OCI-LY3 (cell line): Measurements from ENCODE around the gene KLF7.

Experiments used
- EZH2phosphoT487 ChIP-seq: fragments of 200-600 bp; shearing (Covaris generic); IDR thresholded peaks from 2 replicates; pipeline ENCODE4 v1.6.1; 2018; ENCODE audit warnings: antibody characterized with exemption, mixed run types, low read depth
- TF ChIP-seq, protein P1 (sequence below): fragments of 200-600, 300-600 bp; sonication (generic); IDR thresholded peaks from 2 replicates; pipeline ENCODE4 v1.5.1; 2014; ENCODE audit warnings: antibody characterized with exemption, low read length, low read depth

DNA sequence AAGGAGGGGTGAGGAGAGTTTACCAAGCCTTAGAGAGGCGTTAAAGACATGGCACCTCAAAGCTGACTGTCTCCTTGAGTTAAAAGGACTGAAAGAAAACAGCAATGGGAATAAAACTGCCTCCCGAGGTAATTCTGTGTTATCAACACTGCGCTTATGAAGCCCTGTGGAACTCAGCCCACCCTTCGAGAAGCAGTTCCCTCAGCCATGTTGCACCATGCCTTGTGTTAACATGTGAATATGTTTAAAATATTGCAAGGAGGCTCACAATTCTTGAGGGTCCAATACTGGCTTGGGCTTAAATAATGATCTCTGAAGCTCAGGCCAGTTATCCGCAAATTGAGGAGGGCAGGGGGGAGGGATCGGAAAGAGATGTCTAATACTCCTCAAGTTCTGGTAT is 14.7 kb downstream of the KLF7 start:
- TF ChIP-seq, protein P1, sequence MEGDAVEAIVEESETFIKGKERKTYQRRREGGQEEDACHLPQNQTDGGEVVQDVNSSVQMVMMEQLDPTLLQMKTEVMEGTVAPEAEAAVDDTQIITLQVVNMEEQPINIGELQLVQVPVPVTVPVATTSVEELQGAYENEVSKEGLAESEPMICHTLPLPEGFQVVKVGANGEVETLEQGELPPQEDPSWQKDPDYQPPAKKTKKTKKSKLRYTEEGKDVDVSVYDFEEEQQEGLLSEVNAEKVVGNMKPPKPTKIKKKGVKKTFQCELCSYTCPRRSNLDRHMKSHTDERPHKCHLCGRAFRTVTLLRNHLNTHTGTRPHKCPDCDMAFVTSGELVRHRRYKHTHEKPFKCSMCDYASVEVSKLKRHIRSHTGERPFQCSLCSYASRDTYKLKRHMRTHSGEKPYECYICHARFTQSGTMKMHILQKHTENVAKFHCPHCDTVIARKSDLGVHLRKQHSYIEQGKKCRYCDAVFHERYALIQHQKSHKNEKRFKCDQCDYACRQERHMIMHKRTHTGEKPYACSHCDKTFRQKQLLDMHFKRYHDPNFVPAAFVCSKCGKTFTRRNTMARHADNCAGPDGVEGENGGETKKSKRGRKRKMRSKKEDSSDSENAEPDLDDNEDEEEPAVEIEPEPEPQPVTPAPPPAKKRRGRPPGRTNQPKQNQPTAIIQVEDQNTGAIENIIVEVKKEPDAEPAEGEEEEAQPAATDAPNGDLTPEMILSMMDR = no peak
- no peak for TF ChIP-seq EZH2phosphoT487
